Pons (tissue), 1 donor: ENCODE measurements around the gene SLC6A18.
A peak's percentile ranks its signal among the peaks of the same experiment; 100 is the strongest.

ENCODE experiments used
- DNase-seq: peaks from one replicate; pipeline ENCODE4 v3.0.0-alpha.2; 2016; ENCODE audit warnings: low spot score

SLC6A18 gene

DNA sequence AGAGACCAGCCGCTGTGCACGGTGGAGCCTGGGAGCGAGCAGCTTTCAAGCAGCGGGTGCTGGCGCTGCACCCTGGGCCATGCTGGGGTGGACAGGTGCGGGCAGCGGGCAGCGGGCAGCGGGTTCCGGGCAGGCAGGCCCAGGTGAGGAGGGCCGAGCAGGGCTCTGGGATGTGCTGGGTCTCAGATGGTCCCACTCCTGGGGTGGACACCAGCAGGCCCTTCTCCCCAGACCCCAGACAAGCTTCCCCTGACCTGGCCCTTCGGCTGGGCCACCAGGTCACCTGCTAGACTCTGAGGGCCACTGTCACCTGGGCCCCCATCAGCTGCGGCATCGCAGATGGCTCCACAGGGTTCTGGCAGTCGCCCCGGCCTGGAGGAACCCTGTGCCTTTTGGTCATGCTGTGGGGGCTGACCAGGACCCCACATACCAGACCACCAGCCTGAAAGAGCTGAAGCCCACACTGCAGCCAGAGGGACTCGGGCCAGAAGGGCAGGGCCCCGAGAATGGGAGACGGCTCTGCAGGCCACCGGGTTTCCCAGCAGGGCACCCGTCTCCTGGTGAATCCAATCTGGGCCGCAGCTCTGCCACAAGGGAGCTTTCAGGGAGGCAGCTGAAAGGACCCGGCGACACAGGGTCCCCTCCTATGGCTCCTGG, 21.7 kb upstream of the SLC6A18 start:
- DNase-seq: no peak

GRCh38 chr5:1203968-1204692, 21.1 kb upstream of the SLC6A18 start:
- no peak for DNase-seq

DNA sequence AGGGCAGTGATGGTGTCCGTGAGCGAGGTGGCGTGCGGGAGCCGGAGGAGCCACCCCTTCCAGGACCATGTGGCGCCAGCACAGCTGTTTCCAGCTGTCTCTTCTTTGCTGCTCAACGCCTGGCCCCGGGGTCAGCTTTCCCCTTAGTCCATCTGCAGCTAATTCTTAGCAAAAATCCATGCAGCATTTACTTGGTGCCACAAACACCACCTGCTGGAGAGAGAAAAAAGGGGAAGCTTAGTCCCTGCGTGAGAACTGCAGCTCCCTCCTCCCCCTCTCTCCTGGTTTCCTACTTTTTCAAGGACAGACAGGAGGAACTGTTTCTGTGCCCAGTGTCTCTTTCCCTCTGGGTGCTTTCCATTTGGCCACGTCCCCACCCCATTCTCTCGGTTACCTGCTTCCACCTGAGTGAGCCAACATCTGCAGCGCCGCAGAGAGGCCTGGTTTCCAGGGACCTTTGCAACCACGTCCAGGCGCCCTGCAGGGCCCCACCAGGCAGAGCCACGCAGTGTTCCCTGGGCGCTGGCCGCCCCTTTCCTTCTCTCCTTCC, 20.4 kb upstream of the SLC6A18 start:
- peak; percentile 20 for DNase-seq

DNA sequence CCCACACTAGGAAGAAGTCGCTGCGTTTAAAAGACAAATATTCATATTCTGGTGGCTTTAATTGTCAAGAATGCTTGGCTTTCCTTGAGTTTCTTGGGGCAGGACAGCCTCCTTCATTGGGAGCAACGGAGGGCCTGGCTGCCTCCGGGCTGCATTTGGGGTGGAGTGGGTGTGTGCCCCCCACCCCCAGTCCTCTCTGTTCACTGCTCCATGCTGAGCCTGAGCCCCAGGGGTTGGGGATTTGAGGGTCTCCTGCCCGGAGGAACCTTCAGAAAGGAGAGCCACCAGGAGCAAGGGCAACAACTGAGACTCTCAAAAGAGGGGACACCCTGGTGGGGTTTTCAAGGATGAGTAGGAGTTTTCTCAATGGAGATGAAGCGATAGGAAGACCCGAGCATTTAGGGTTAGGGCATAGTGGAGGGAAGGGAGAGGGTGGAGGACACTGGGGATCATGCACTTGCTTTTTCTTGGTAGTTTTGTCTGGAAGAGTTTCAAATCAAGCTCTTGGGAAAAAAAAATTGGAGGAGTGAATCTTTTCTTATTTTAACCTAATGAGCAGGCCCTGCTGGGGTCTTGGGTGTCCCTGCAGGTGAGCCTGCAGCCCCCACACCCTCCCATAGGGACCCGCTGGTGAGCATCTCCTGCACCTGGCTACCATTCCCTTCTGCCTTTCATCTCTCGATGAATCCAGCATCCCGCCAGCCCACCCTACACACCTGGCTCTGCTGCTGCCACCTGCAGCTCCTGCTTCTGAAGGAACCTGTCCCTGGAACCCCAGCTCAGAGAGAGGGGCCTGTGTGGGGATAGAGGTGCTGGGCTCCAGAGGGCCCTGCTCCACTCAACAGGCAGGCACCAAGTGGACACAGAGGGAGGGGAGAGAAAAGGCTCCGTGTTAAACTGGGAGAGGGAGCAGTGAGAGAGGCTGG, 19.7 kb upstream of the SLC6A18 start:
- no peak for DNase-seq

DNA sequence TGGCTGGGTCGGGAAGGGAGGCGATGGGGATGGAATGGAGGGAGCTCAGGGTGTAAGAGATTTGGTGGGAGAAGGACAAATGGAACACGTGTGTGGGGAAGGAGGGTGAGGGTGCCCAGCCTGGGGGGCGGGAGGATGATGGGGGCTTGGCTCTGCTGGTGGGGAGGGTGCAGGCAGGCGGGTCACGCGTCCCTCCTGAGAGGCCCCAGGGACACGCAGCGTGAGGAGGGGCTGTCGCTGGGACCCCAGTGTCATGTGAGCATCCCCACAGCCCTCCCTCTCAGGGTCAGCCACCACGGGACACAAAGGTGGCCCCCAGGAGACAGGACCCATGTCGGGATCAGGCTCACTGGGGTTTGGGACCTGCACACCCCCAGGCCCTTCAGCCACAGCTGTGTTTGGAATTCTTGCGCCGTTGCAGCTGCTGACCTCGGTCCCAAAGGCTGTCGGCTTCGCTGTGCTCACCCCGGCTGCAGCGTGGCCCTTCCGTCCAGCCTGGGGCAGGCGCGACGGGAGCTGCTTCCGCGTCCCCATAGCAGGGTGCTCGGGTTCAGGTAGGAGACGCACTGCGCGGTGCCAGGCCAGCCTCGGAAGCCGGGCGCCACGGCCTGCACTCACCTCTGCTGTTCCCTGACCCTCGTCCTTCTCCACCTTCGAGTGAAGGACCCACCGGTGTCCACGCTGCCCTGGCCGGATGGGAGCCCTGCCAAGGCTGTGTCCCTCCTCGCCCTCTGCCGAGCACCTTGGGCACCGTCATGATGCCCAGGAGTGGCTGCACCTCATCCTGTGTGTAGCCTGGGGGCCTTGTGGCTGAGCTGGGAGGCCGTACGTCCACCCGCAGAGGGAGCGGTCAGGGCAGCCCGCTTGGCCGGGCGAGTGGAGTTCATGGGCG, 18.4 kb upstream of the SLC6A18 start:
- DNase-seq: no peak

GRCh38 chr5:1207555-1207954, 17.6 kb upstream of the SLC6A18 start:
- no peak for DNase-seq

- no peak for DNase-seq
Observed at GRCh38 chr5:1208221-1208742, 16.9 kb upstream of the SLC6A18 start.

GRCh38 chr5:1208743-1209488, 16.3 kb upstream of the SLC6A18 start:
- no peak for DNase-seq

DNA sequence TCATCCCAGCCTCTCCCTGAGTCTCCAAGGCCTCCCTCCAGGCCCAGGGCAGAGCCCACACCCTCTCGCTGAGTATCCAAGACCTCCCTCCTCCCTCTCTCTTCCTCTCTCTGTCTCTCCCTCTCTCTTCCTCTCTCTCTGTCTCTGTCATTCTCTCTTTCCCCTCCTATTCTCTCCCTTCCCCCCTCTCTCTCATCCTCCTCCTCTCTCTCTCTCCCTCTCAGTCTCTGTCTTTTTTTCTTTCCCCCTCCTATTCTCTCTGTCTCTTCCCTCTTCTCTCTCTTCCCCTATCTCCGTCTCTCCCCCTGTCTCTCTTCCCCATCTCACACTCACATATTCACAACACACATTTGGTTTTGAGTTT, 15.7 kb upstream of the SLC6A18 start:
- no peak for DNase-seq

DNA sequence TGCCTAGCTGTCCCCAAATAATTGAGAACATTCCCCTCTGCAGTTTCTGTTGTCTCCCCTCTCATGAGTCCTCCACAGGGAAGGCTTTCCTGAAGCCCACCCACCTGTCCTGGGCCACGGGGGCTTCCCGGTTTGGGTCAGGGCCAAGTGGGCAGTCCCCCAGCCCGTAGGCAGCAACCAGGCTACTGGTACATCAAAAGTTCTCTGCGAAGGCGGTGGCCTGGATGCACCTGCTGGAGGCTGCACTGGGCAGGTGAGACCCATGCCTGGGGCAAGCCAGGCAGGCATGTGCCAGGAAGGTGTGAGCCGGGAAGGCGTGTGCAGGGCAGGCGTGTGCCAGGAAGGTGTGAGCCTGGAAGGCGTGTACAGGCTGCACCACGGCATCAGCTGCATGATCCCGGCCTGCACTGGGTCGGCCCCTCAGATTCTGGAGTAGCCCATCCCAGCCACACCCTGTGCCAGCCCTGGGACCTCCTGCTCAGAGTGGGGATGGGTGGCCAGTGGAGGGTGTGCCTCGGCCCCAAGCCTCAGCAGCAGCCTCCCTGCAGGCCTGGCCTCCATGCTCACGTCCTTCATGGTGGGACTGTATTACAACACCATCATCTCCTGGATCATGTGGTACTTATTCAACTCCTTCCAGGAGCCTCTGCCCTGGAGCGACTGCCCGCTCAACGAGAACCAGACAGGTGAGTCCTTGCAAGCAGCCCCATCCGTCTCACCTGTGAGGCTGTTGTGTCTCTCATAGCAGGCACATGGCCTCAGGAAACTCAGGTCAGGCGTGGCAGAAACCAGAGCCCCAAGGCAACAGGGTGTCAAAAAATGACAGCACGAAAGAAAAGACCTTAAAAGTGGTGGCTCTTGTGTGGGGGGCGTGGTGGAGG, 15.0 kb upstream of the SLC6A18 start:
- DNase-seq: no peak

GRCh38 chr5:1210832-1211251, 14.3 kb upstream of the SLC6A18 start:
- no peak for DNase-seq

DNA sequence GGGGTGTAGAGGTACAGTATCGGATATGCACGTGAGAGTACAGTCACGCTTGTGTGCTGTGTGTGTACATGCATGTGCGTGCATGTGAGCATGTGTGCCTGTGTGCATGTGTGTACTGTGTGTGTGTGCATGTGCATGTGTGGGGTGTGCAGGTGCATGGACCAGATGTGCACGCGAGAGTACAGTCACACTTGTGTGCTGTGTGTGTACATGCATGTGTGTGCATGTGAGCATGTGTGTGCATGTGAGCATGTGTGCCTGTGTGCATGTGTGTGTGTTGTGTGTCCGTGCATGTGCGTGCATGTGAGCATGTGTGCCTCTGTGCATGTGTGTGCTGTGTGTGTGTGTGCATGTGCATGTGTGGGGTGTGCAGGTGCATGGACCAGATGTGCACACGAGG, 13.5 kb upstream of the SLC6A18 start:
- DNase-seq: no peak

DNA sequence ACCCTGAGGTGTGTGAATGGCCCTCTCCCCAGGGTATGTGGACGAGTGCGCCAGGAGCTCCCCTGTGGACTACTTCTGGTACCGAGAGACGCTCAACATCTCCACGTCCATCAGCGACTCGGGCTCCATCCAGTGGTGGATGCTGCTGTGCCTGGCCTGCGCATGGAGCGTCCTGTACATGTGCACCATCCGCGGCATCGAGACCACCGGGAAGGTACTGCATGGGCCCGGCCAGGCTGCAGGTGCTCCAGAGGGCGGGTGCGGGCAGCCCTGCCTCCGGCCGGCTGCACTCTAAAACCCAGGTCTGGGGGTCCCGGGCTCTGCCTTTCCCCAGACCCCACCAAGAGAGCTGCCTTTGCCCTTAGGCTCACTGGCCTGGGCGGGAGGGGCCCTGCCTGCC, 12.9 kb upstream of the SLC6A18 start:
- no peak for DNase-seq

DNA sequence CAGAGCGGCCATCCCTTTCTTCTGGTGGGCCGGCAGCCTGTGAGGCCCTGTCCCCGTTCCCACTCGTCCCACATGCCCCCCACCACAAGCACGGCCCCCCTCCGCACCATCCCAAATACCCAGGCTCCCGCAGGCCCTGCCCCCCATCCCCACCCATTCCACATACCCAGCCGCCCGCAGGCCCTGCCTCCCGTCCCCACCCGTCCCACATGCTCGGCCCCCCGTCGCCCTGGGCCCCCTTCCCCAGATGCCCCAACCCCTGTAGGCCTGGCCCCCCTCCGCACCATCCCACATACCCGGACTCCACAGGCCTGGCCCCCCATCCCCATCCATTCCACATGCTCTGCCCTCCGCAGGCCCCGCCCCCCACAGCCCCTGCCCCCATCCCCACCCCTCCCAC, 12.3 kb upstream of the SLC6A18 start:
- no peak for DNase-seq

DNA sequence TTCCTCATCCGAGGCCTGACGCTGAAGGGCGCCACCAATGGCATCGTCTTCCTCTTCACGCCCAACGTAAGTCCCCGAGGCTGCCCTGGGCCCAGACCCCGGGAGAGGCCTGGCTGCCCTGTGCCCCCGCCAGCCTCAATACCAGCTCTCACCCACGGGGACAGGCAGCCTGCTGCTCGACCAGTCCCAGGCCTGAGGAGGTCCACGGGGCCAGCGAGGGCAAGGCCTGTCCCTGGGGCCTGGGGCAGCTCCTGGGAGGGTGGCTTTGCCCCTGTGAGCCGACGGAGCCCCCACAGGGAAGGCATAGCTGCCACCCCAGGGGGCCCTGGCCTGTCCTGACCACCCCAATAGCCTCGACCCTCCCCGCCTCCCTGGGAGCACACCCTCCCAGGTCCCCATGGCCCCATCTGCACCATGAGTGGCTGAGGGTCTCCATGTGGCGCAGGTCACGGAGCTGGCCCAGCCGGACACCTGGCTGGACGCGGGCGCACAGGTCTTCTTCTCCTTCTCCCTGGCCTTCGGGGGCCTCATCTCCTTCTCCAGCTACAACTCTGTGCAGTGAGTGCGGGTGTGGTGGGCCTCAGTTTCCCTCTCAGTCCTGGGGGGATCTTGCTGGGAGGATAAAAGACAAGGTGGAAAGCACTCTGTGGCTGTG, 11.5 kb upstream of the SLC6A18 start:
- DNase-seq: no peak

- DNase-seq: no peak
Observed at GRCh38 chr5:1214163-1214935, 10.8 kb upstream of the SLC6A18 start.

DNA sequence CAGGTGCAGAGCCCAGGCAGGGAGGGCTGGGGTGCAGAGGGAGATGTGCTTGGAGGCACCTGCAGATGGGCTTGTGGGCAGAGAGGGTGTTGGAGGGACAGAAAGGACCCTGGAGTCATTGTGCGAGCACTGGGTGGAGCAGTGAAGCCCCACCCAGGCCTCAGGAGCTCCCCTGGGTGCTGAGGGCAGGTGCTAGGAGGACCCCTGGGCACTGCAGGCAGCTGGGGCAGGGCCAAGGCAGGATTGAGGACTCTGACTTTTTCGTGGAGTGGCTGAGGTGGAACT, 10.3 kb upstream of the SLC6A18 start:
- no peak for DNase-seq

DNA sequence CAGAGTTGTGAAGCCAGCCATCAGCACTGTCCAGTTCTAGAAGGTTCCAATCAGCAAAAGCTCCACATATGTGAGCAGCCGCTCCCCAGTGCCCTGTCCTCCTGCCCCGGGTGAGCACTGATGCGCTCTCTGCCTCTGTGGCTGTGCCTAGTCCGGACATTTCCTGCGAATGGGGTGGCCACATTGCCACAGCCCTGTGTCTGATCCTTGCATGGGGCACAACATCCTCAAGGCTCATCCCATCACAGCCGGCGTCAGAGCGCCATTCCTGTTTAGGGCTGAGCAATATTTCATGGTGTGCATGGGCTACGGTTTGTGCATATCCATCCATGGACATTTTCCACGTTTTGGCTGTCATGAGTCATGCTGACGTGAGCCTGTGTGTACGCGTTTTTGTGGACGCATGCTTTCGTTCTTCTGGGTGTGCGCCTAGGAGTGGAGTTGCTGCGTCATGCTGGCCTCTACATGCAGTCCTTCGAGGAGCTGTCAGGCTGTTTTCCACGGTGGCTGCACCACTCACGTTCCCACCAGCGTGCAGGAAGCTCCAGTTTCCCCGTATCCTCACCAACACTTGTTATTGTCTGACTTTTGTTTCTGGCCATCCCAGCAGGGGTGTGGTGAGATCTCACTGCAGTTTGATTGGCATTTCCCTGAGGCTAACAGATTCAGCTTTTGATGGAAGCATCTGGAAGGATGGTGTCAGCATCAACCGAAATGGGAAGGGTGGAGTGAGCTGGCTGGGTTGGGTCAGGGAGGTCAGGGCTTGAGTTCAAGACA, 9.7 kb upstream of the SLC6A18 start:
- no peak for DNase-seq
